Muscle of back (tissue), 11 donors: ENCODE measurements around the gene BMP7. TPM values are rescaled to one million over a fixed set of nuclear protein-coding genes. Genes with fewer than 3 reads are reported as not detected.
A peak's percentile ranks its signal among the peaks of the same experiment; 100 is the strongest.
"Not testable (repeated sequence)": the region's sequence is repeated elsewhere in the genome, so short reads cannot be mapped to it uniquely, and the experiment has no call there.

Source experiments
- DNase-seq, 3 donors: peaks; one replicate each; pipeline versions ENCODE4 v3.0.0 to v3.0.0-alpha.2; 2013
- polyA plus RNA-seq, 10 donors: library from polyadenylated mRNA; unstranded; fragments of 120-200 nt; gene quantifications; one replicate each; pipeline ENCODE4 v1.2.1, GENCODE V29; 2013; ENCODE audit not compliant: insufficient read length in 10 of 10

Gene BMP7
- polyA plus RNA-seq, 10 donors = 2.7 to 12.5 (median 3.5) TPM

DNA sequence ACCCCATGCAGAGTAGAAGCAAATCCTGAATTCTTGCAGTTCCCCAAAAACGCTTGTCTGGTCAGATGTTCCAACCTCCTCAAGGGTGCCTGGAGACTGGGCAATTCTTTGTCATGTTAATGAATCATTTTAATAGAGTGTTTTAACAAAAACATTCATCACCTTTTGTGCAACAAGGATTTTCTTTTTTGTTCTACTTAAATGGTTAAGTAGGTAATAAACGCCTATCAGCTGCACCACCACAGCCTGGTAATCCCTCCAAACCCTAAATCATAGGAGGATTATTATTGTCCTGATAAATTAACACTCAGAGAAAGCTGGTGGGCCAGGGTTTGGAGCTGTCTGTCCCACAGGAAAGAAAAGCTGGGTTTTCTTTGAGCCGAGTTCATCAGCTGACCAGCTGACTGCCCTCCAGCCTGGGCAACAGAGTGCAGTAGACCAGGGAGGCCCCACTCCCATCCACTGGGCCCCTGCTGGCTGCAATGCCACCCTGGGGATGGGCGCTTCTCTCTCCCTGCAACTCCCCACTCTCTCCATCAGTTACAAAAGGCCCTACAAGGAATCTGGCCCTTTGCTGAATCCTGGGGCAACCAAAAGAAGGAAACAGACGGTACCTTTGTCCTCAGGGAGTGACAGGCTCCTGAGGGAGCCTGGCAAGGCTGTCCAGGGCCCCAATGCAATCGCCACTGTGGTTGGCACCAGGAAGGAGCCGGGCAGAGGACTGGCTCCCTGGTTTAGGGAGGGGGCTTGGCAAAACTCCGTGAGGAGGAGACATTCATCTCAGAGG, 23.1 kb upstream of the BMP7 start:
- no peak for DNase-seq

DNA sequence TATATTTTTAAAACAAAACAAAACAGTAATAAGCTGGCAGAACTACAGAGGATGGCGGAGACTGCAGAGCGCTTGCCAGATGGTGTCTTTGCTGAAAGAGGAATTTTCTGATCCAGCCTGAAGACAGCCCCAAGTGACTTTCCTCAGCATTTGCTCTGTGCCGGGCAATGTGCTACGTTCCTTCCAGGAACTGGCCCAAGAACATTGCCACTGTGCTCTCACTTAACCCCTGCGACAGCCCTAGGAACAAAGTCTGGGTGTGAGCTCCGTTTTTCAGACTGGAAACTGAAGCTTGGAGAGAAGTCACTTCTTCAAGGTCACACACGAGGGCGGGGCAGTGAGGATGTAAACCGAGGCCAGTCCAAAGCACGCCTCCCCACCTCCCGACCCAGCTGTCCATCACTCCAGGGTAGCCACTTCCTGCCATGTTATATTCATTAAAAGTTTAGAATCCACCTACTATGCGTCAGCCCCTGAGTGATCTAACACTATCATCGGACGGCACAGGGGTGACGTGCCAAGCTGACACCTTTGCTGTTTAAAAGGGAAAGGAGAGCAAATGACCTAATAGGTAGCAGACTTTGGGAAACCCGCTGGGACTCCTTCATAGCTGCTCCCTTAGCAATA, 22.3 kb upstream of the BMP7 start:
- DNase-seq = peak in 1 of 3 donors; percentile 41

DNA sequence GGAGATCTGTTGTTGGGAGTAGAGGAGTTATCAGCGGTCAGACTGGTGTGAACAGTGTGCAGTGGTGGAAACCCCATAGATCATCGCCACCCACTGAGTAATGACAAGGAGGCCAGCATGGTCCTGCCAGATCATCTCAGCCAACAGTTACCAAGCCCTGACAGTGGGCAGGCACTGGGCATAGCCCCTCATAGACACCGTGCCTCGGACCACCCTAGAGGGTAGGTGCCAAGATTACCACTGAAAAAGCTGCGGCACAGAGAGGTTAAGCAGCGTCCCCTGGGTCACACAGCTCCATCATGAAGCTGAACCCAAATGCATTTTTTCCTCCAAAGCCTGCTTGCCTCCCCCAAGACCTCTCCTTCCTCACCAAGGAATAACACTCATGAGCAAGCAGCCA, 21.5 kb upstream of the BMP7 start:
- DNase-seq = no peak

DNA sequence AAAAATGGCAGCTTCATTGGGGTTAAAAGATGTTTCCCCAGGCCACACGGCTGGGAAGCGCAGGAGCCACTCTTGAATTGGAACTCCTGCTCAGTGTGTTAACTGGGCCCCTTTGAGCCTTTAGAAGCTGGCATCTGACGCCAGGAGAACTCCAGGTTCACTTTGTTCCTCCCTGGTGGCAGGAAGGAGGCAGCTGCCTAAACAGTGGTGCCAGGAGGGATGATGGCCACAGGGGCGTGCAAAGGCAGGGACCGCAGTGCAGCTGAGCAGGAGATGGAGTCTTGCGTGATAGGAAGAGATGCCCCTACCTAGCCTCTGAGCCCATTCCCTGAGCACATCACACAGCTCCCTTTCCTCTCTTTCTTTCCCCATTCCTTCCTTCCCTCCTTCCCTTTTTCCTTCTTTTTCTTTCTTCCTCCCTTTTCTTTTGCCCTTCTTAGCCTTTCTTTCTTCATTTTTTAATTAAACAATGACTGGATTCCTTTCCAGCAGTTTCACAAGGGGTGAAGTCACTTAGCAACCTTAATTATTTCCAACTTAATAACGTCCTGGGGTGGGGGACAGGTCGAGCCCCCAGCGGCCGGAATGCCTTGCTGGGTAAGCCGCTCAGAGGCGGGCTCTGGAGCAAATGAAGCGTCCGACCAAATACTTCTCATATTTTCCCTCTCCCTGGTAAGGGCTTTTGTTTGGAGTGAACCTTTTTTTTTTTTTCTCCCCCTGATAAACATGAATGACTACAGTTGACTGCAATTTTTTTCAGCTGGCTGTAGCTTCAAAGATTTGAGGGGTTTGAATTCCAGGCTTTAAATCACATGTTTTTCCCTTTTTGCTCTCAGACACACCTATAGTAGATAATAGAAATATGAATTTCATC, 20.8 kb upstream of the BMP7 start:
- DNase-seq = no peak

DNA sequence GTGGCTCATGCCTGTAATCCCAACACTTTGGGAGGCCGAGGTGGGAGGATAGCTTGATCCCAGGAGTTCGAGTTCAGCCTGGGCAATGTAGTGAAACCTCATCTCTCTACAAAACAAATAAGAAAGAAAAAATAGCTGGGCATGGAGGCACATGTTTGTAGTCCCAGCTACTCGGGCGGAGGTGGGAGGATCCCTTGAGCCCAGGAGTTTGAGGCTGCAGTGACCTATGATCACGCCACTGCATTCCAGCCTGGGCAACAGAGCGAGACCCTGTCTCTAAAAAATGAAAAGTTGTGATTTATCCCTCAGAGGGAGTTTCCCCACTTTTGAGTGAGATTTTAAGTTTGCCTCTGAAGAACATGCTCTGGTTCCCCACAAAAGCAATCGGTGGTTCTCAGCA, 17.4 kb upstream of the BMP7 start:
- no peak for DNase-seq

DNA sequence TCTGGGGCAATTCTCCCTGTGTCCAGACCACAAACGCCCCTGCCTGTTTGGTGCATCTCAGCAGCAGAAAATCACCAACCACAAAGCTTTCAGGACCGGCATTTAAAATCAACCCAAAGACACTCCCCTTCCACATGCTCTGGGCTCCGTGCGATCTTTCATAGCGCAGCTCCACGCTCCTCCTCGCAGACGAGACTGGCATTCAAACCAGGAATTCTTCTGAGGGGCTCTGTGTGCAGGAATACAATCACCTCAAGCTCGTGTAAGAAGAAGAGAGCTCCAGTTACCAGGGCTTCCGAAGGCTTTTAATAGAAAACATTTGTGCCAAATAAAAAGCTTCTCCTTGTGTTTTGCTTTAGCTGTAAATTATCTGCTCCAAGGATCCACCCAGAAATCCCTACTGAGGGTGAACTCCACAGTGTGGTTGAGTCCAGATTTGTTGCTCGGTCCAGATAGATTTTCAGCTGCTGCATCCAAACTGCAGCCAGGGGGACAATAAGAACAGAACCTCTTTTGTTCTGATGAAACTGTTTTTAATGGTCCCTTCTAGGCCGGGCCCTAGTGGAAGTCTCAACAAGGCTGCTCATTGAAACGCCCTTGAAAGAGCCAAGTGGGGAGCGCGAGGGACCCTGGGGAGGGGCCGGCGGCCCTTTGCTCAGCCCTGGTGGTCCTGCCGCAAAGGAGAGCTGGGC, 16.4 kb upstream of the BMP7 start:
- peak in 1 of 3 donors; percentile 72 for DNase-seq

DNA sequence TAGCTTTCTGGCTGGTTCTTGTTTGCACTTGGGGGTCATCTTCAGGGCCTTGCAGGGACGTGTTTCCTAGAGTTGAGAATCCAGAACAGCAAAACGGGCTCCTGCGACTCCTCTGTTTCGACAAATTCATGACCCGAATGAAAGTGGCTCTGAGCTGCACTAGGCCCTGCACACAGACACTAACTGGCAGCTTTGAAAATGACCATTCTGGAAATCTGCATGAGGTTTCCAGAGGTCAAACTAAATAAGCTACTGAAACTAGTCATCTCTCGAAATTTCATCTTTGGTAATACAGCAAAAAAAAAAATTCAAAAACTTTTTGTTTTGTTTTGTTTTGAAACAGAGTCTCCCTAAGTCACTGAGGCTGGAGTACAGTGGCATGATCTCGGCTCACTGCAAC, 15.5 kb upstream of the BMP7 start:
- no peak for DNase-seq

DNA sequence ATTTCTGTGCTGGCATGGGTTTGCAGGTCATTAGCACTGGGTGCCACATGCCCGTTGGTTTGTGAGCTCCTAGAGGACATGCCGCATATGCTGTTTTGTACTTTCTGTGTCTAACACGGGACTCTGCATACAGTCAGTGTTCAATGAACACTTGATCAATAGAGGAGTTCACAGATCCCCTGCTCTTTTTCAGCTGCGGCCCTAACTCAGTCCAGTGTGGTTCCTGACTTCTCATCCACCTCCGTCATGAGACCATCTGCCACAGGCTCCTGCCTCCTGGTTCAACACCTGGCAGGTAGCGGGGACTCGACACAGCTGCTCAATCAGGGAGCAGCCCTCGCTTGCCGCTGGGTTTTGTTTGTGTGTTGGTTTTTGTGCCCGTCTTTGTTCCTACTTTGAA, 13.8 kb upstream of the BMP7 start:
- no peak for DNase-seq

DNA sequence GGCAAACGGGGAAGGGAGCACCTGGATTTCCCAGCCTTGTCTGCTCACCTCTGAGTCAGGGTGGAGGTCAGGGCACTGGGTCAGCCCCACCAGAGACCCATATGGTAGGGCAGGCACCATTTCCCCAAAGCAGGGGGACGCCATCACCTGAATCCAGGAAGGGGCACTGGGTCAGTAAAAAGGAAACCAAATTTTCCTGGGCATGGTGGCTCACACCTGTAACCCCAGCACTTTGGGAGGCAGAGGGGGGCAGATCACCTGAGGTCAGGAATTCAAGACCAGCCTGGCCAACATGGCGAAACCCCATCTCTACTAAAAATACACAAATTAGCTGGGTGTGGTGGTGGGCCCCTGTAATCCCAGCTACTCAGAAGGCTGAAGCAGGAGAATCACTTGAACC, 13.1 kb upstream of the BMP7 start:
- not testable (repeated sequence) for DNase-seq

DNA sequence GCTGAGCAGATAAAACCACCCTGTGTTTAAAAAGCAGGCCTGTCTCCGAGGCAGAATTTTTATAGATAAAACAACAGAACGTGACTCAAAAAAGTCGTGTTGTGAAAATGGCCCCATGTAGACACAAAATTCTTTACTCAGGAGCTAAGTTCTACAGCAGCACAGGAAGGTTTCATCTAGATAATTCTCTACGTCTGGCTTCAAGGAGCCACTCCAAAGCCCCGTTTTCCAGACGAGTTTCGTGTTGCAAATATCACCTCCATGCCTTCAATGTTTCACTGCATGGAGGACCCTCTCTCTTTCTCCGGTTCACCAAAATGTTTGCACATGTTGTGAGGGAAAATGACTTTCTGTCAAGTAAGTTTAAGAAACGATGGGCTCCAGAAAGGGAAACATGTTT, 12.0 kb upstream of the BMP7 start:
- DNase-seq = no peak

DNA sequence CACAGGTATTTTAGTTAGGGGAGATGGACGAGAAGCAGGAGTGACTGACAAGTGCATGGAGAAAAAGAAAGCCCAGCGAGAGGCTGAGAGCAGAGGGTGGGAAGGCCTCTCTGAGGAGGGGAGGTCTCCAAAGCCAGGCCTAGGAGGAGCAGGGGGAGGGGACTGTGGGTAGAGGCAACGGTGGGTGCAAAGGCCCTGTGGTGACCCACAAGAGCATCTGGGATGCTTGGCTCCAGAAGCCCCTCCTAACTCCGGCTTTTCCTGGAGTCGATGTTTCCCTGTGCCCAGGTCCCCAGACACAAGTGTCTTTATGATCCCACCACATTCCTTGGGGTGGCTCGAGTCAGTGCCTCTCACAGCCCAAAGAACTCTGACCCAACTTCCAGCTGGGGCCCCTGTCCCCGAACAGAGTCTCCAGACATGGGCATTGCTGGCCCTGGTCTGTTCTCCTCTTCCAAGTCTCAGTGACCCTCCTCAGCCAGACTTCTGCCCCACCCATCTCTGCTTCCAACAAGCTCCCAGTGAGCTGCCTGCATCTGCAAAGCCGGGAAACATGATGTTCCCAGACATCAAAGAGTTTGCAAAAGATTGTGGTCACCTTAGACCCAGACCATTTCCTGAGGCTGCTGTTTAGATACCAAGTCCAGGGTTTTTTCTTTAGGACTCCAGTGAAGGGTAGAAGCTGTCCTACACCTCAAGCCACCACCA, 11.1 kb upstream of the BMP7 start:
- no peak for DNase-seq

DNA sequence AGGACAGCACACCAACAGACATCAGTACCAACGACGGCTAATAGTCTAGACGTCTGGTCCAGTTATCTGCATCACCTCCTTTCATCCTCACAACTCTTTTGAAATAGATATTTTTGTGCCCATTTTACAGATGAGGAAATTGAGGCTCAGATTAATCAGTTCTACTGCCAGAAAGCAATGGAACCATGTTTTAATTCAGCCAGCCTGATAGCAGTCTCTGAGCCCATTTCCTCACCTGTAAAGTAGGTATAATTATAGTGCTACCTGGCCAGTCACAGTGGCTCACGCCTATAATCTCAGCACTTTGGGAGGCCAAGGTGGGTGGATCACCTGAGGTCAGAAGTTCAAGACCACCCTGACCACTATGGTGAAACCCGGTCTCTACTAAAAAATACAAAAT, 9.8 kb upstream of the BMP7 start:
- DNase-seq = no peak

DNA sequence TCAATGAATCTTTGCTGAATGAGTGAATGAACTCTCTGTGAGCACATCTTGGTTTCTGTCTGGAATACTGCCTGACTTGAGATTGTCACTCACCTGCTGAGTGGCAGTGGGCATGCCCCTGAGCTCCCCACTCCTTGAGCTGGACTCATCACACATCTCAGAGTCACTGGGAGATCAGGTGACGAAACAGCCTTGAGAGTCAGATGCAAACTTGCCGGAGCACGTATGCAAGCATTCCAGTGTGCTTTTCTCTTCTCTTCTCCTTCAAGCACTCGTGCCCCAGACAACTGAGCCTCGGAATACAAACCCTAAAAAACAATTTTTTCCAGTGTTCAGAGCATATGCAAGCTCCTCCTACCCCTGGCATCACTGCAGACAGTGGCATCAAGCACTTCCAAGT, 9.4 kb upstream of the BMP7 start:
- no peak for DNase-seq

DNA sequence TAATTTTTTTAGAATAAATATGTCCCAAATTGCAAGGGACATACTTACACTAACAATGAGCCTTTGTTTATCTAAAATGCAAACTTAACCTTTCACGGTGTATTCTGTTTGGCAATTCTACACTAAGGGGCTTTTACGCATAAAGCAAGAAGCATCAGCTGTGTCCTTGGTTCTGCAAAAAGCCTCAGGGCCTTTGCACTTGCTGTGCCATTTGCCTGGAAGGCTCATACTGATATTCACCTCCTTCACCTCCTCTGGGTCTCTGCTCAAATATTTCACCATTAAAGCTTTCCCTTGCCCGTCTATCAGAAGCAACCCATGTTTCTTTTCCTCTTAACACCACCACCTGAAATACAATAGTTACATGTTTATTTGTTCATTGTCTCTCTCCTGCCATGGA, 8.9 kb upstream of the BMP7 start:
- no peak for DNase-seq

DNA sequence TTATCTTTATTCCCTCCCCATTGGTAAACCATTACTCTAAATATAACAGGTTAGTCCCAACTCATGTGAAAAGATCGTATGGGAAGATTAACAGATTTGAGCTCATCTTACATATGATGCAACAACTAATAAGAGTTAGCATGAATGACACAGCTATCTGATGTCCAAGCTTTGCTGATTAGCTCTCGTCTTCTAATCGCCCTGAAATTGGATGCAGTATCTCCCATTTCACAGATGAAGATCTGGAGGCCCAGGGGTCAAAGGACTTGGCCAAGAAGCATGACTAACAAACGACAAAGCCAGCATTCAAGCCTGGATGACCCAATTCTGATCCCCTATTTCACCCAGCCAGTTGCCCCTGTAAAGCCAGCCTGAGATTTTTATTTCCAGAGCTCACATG, 8.4 kb upstream of the BMP7 start:
- DNase-seq = no peak

DNA sequence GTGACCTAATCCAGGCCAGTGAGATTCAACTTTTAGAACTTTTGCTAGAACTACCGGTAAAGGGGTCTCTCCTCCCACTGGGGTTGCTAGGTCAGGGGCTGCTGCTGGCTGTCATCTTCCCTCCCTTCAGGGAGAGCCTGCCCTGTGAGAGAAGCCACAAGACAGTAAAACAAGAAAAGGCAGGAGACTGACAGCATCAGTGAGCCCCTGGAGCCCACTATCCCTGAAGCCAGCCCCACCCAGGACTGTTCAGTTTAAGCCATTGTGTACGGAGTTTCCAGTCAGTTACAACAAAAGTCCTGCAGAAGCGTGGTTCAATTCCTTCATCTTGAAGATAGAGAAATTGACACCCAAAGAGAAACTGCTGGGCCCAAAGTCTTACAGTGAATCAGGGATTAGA, 7.9 kb upstream of the BMP7 start:
- no peak for DNase-seq

DNA sequence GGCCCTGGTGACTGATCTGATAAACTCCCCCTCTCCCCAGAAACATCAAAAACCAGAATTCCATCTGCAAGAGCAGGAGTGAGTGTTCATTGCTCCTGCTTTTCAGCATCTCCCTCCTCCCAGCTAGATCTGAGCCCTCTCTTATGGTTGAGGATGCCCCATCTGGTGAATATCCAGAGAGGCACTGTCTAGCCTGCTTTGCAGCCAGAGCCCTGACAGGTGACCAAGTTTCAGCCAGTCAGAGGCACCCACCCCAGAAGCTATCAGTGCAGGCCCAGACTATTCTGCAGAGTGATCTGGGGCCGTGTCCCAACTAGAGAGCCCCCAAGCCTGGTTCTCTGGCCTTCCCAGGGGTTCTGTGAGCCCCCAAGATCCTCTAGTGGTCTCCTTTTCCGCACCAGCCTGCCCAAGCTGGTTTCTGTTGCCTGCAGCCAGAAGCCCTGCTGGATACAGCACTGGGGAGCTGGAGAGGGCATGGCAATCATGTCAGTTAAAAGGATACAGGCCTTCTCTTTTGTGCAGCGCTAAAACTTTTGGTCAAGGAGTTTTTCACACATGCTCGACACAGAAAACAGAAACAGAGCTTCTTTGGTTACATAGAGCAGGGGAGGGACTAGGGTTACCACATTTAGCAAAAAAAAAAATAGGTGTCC, 6.6 kb upstream of the BMP7 start:
- no peak for DNase-seq

DNA sequence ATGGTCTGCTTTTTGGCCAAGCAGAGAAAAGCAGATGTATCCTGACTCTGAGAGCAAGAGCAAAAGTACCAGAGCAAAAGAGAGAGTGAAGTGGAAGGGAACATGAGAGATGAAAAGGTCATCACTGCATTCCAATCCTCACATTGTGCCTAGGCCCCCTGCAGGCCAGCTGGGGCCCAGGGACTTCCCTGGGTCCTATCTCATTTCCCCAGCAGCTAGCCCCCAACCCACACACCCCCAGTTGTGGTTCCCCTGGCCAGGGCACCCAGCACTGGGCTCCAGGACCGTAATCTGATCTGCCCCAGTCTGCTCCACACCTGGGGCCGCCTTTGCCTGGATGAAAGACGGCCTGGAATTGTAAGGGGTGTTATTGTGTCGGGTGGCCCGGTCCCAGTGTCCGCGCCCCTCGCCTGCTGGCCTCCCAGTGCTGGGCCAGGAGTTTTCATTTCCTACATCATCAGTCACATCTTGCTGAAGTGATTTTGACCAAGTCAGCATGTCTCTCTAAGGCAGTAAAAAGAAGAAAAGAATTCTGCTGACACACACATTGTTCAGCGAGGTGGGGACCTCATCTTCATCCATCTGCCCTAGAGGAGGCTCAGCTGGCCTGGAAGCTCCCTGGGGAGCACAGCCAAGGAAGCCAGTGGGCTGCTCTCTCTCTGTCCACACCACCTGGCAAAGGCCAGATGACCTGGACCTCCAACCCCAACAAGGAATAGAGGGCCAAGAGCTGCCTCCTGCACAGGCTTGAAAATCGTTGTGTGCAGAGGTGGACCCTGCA, 4.0 kb upstream of the BMP7 start:
- DNase-seq = no peak

DNA sequence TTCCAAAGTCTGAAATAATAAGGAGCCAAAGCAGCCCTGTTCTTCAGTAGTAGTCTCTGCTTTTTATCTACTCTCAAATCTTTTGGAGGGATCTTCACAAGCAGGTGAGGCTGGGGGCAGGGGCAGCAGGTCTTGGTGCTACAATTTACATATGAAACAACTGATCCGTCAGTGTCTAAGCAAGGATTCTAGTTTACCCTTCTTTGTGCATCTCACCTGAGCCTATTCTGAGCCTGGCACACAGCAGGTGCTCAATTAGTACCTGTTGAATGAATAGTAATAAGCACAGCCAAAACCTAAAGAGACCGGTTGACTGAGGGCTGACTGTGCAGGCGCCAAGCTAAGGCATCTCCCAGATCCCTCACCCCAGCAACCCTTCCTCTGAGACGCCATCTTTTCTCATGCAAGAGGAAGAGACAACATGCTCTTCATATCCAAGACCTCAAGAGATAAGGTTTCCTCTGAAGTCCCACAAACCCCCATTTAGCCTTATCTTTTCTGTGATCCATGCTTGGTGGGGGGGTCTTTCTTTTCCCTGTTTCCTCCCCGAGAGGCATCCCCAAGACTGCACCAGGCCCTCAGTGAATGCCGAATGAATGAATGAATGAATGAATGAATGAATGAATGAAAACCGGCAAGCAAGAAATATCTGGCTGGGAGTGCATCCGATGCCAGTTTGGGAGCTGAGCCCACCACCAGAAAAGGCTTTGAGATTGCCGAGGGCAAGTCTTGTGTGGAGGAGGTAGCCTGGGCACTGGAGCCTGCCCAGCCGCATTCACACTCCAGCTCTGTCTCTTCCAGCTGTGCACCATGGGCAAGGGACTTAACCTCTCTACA, 2.9 kb upstream of the BMP7 start:
- DNase-seq = no peak
